ENCODE measurements around the gene COBLL1.

The COBLL1 gene

DNA sequence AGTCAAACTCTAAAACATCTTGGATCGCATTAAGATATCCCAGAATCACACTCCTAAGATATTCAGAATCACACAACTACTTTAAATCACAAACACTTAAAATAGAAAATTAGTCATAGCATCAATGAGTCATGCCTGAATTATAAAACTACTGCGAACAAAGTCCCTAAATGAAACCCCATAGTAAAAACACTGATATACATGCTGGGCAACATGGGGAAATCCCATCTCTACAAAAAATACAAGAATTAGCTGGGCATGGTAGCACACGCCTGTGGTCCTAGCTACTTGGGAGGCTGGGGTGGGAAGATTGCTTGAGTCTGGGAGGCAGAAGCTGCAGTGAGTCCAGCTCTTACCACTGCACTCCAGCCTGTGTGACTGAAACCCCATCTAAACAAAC, 101.7 kb downstream of the COBLL1 start:
- TF ChIP-seq EP300 (IDR thresholded peaks at IDR 0.05; ENCODE audit: borderline replicate concordance), result no peak
- TF ChIP-seq TAF1 (IDR thresholded peaks at IDR 0.05; ENCODE audit: low read depth), result no peak
- TF ChIP-seq TCF12 (IDR thresholded peaks at IDR 0.05; ENCODE audit: low read depth), result no peak
- no peak for TF ChIP-seq EGR1 (IDR thresholded peaks at IDR 0.05)
- no peak for TF ChIP-seq TEAD4 (IDR thresholded peaks at IDR 0.05)
- TF ChIP-seq RAD21 (IDR thresholded peaks at IDR 0.05; ENCODE audit: low read depth), result no peak
- no peak for TF ChIP-seq FOXM1 (IDR thresholded peaks at IDR 0.05; ENCODE audit: borderline replicate concordance, low read depth)
- no peak for TF ChIP-seq CEBPB (IDR thresholded peaks at IDR 0.05)
- TF ChIP-seq, protein P1, sequence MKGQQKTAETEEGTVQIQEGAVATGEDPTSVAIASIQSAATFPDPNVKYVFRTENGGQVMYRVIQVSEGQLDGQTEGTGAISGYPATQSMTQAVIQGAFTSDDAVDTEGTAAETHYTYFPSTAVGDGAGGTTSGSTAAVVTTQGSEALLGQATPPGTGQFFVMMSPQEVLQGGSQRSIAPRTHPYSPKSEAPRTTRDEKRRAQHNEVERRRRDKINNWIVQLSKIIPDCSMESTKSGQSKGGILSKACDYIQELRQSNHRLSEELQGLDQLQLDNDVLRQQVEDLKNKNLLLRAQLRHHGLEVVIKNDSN (IDR thresholded peaks at IDR 0.05), result no peak
- TF ChIP-seq, protein P2, sequence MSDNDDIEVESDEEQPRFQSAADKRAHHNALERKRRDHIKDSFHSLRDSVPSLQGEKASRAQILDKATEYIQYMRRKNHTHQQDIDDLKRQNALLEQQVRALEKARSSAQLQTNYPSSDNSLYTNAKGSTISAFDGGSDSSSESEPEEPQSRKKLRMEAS (IDR thresholded peaks at IDR 0.05), result no peak
- TF ChIP-seq CREB1 (IDR thresholded peaks at IDR 0.05; ENCODE audit: low read depth), result no peak
- TF ChIP-seq ZBTB7A (IDR thresholded peaks at IDR 0.05; ENCODE audit: low read depth), result no peak

DNA sequence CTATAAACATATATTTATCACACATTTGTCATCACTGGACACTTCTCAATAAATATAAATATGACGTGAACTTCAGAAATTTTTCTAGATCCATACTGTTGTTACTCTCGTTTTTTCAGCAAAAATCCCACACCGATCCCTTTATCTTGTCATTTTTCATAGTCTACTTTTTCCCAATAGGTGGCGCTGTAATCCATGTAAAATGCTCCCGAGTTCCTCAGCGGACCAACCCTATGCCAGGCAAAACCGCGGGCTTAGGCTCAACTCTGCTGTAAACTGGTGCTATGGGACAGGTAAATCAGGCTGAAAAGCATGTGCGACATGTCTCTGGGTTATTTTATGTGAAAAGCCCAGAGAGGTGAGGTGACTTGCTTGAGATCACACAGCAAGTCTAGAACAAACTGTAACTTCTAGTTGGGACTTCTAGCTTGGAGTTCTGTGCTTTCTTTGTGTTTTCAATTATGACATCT, 104.0 kb downstream of the COBLL1 start:
- TF ChIP-seq RAD21 (IDR thresholded peaks at IDR 0.05; ENCODE audit: low read depth) (peak; percentile 88), YY1 (IDR thresholded peaks at IDR 0.05; ENCODE audit: low read depth) (no peak), ZBTB7A (IDR thresholded peaks at IDR 0.05; ENCODE audit: low read depth) (no peak)

DNA sequence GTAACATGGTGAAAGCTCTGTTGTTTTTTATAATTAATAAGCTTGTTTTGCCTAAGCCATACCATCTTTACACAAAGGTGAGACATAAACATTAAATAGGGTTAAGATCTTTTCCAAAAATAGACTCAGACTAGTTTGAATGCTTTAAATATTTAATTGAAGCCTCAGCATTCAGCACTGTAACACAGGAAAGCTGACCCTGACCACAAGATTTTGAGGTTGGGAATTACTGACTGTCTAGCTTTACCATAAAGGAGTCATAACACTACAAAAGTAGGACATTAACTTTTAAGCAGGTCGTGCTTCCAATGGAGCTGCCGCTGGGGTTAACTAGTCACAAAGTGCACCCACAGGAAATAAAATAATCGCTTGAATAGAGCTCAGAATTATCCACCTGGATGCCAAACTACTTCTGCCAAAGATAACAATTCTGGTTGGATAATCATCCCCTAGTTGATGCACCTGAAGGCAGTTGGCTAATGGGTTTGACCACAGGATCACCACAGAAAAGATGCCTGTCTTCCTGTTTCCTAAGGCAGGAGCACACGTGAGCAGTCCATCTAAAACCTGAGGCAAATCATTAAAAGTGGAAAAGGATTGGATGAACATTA, 106.2 kb downstream of the COBLL1 start:
- TF ChIP-seq, protein P2 (IDR thresholded peaks at IDR 0.05), result no peak
- TF ChIP-seq TCF12 (IDR thresholded peaks at IDR 0.05; ENCODE audit: low read depth) (no peak), REST (IDR thresholded peaks at IDR 0.05; ENCODE audit: low read depth) (no peak), TEAD4 (IDR thresholded peaks at IDR 0.05) (no peak), NFIC (IDR thresholded peaks at IDR 0.05) (no peak), FOXM1 (IDR thresholded peaks at IDR 0.05; ENCODE audit: borderline replicate concordance, low read depth) (no peak), YY1 (IDR thresholded peaks at IDR 0.05; ENCODE audit: low read depth) (no peak)

DNA sequence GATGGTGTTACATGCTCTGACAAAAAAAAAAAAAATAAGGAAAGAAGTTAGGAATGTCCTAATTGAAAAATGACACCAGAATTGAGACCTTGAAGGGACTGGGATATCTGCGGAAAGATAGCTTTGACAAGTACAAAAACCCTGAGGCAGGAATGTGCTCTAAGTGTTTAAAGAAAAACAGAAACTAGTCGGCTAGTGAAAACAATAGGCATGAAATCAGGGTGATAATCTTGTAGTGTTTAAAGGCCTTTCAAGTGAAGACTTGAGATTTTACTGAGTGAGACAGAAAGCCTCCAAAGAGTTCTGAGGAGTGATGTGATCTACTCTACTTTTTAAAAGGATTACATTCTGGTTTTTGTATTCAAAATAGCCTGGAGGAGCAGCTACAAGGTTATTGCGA, 107.4 kb downstream of the COBLL1 start:
- TF ChIP-seq TAF1 (IDR thresholded peaks at IDR 0.05; ENCODE audit: low read depth), result no peak
- no peak for TF ChIP-seq YY1 (IDR thresholded peaks at IDR 0.05; ENCODE audit: low read depth)
- TF ChIP-seq, protein P2 (IDR thresholded peaks at IDR 0.05), result no peak
- TF ChIP-seq, protein P1 (IDR thresholded peaks at IDR 0.05), result no peak
- TF ChIP-seq EGR1 (IDR thresholded peaks at IDR 0.05), result no peak
- no peak for TF ChIP-seq TEAD4 (IDR thresholded peaks at IDR 0.05)
- no peak for TF ChIP-seq RAD21 (IDR thresholded peaks at IDR 0.05; ENCODE audit: low read depth)
- TF ChIP-seq REST (IDR thresholded peaks at IDR 0.05; ENCODE audit: low read depth), result no peak
- TF ChIP-seq CREB1 (IDR thresholded peaks at IDR 0.05; ENCODE audit: low read depth), result no peak
- TF ChIP-seq ZBTB7A (IDR thresholded peaks at IDR 0.05; ENCODE audit: low read depth), result no peak
- no peak for TF ChIP-seq NFIC (IDR thresholded peaks at IDR 0.05)
- no peak for TF ChIP-seq EP300 (IDR thresholded peaks at IDR 0.05; ENCODE audit: borderline replicate concordance)
- no peak for TF ChIP-seq FOXM1 (IDR thresholded peaks at IDR 0.05; ENCODE audit: borderline replicate concordance, low read depth)
- no peak for TF ChIP-seq CEBPB (IDR thresholded peaks at IDR 0.05)
- TF ChIP-seq TCF12 (IDR thresholded peaks at IDR 0.05; ENCODE audit: low read depth), result no peak

GRCh38 chr2:164725542-164725941, 116.1 kb downstream of the COBLL1 start:
- TF ChIP-seq, protein P2 (IDR thresholded peaks at IDR 0.05), result no peak
- TF ChIP-seq YY1 (IDR thresholded peaks at IDR 0.05; ENCODE audit: low read depth) (no peak), TEAD4 (IDR thresholded peaks at IDR 0.05) (no peak)
- TF ChIP-seq, protein P1 (IDR thresholded peaks at IDR 0.05), result no peak

Data from Ishikawa (cell line).